DOHH2 (cell line): Measurements from ENCODE around the gene FAM53C.

Experiments
- CTCF ChIP-seq: fragments of 200-600 bp; sonication (generic); IDR thresholded peaks from one replicate; pipeline ENCODE4 v1.5.1; 2014; ENCODE audit warnings: antibody characterized with exemption, mild to moderate bottlenecking, low read depth, low read length; ENCODE audit not compliant: poor library complexity, severe bottlenecking
- EZH2phosphoT487 ChIP-seq: fragments of 200-600 bp; sonication (generic); IDR thresholded peaks from 2 replicates; pipeline ENCODE4 v1.6.1; 2017; ENCODE audit warnings: borderline replicate concordance, mild to moderate bottlenecking, antibody characterized with exemption, low read length, moderate library complexity, mixed read lengths

- TF ChIP-seq CTCF (no peak), EZH2phosphoT487 (no peak)
Measured at GRCh38 chr5:138349852-138350562, 11.9 kb downstream of the FAM53C start.
